GM19239 (cell line): Measurements from ENCODE around the gene HECW1.

Experiments used
- DNase-seq: peaks from one replicate; pipeline ENCODE4 v3.0.0; 2011; ENCODE audit warnings: low spot score; ENCODE audit not compliant: insufficient read length
- FAIRE-seq: peaks from 2 replicates; lab custom pipeline; 2011; peaks lifted over from hg19 to GRCh38; lab: Jason Lieb, UNC

Gene HECW1

GRCh38 chr7:43454936-43455518, 342.6 kb downstream of the HECW1 start:
- FAIRE-seq (peak; percentile 92), DNase-seq (peak; percentile 48)

GRCh38 chr7:43456200-43456599, 343.8 kb downstream of the HECW1 start:
- no peak for FAIRE-seq

GRCh38 chr7:43458330-43459018, 346.0 kb downstream of the HECW1 start:
- no peak for FAIRE-seq

More at GRCh38 chr7:43456200-43456599, 343.8 kb downstream of the HECW1 start:
- no peak for DNase-seq

GRCh38 chr7:43459019-43459337, 346.5 kb downstream of the HECW1 start:
- FAIRE-seq (no peak), DNase-seq (no peak)

More at GRCh38 chr7:43458330-43459018, 346.0 kb downstream of the HECW1 start:
- DNase-seq: no peak

GRCh38 chr7:43460733-43461348, 348.4 kb downstream of the HECW1 start:
- no peak for FAIRE-seq

GRCh38 chr7:43461349-43462024, 349.0 kb downstream of the HECW1 start:
- FAIRE-seq: no peak
- no peak for DNase-seq

More at GRCh38 chr7:43460733-43461348, 348.4 kb downstream of the HECW1 start:
- no peak for DNase-seq

- DNase-seq (no peak), FAIRE-seq (no peak)
Measured at GRCh38 chr7:43462836-43463235, 350.4 kb downstream of the HECW1 start.

- DNase-seq: no peak
- FAIRE-seq: no peak
Measured at GRCh38 chr7:43463401-43463980, 351.0 kb downstream of the HECW1 start.

- DNase-seq (no peak), FAIRE-seq (no peak)
Measured at GRCh38 chr7:43465581-43466554, 353.4 kb downstream of the HECW1 start.

- DNase-seq (no peak), FAIRE-seq (no peak)
Measured at GRCh38 chr7:43467406-43467805, 355.0 kb downstream of the HECW1 start.

- no peak for DNase-seq
- FAIRE-seq: no peak
Measured at GRCh38 chr7:43467846-43468245, 355.4 kb downstream of the HECW1 start.

- no peak for DNase-seq
- FAIRE-seq: no peak
Measured at GRCh38 chr7:43469051-43469450, 356.6 kb downstream of the HECW1 start.

GRCh38 chr7:43470110-43470509, 357.7 kb downstream of the HECW1 start:
- DNase-seq: no peak
- no peak for FAIRE-seq

GRCh38 chr7:43475983-43476382, 363.5 kb downstream of the HECW1 start:
- DNase-seq (no peak), FAIRE-seq (no peak)

GRCh38 chr7:43476896-43477295, 364.4 kb downstream of the HECW1 start:
- DNase-seq (no peak), FAIRE-seq (no peak)

GRCh38 chr7:43479042-43479441, 366.6 kb downstream of the HECW1 start:
- DNase-seq (no peak), FAIRE-seq (no peak)

- DNase-seq (no peak), FAIRE-seq (no peak)
Measured at GRCh38 chr7:43479543-43479942, 367.1 kb downstream of the HECW1 start.

GRCh38 chr7:43480581-43480980, 368.1 kb downstream of the HECW1 start:
- FAIRE-seq (no peak), DNase-seq (no peak)

- DNase-seq: no peak
- FAIRE-seq: no peak
Measured at GRCh38 chr7:43481902-43482678, 369.6 kb downstream of the HECW1 start.
